SK-N-MC (cell line): ENCODE results near the gene ELFN2.

Experiments
- EZH2 ChIP-seq: fragments of 200-600 bp; sonication (generic); IDR thresholded peaks from one replicate; pipeline ENCODE4 v1.6.1; 2017; ENCODE audit warnings: antibody characterized with exemption
- POLR2AphosphoS5 ChIP-seq: IDR thresholded peaks from 2 replicates; pipeline ENCODE4 v1.6.1; 2012; ENCODE audit warnings: mild to moderate bottlenecking, low read depth, low read length, borderline replicate concordance

DNA sequence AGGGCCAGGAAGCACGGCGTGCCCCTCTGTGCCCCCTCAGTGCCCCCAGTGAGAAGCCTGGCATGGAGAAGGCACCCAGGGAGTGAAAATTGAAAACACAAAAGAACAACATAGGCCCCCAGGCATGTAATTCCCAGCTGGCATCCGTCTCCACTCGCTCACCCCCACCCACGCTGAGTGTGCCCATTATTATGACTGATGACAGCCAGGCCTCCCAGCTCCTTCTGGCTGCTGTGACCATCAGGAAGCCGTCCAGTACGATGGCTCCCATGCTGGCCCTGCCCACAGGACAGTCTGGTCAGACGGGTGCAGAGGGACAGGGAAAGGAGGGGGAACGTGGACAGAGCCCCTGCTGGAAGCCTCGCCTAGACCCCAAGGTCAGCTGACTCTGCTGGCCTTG is 30.1 kb downstream of the ELFN2 start:
- TF ChIP-seq EZH2: no peak
- no peak for TF ChIP-seq POLR2AphosphoS5
